ENCODE data around the gene GRAMD2B.

DNA sequence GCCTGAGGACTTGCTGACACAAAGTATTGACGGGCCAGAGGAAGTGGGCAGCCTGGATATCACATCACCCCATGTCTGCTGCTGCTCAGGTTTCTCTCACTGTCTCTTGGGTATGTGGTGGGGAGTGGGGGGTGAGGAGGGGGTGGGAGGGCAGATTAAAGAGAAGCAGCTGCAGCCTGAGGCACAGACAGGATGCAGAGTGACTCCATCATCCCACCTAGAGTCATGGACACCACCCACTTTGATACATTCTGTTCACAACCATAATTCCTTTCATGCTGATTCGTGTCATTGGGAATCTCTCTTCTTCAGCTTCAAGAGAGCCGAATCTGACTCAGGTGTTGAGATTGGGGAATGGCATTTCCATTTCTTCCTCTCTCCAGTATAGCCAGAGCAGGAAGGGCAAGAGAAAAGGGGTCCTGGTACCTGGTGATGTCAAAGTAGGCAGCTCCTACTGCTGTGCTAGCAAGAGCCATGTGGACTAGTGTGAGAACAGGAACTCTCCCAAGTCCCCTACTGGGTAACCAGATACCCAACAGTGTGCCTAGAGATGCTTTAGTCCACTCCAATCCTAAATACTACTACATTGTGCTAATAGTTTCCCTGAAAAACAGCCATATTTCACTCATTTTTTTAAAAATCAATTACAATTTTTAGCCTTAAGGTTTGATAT, 22.4 kb downstream of the GRAMD2B start:
- TF ChIP-seq CTCF (IDR thresholded peaks at IDR 0.05; ENCODE audit: poor library complexity) = no peak
- no peak for TF ChIP-seq EZH2phosphoT487 (IDR thresholded peaks at IDR 0.05; ENCODE audit: low read depth, severe bottlenecking, unreplicated experiment)
